Measurements from ENCODE around the gene ENC1.

ENC1 gene

DNA sequence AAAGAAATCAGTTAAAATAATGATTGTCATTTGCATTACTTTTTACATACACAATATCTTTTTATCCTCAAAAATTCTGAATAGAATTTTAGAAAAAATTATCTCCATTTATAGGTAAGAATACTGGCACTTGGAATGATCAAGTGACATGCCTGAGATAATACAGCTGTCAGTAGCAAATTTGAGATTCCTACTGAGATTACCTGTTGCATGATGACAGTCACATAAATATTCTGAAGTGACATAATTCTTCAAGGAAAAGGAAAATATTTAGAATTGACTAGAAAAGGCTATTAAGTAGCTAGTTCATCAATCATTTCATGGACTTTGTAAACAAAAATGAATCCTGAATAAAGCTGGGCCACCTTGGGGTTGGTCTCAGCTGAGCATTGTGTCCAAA lies 15.2 kb upstream of the ENC1 start:
- DNase-seq (ENCODE audit: low read depth in 2 of 2), result no peak

DNA sequence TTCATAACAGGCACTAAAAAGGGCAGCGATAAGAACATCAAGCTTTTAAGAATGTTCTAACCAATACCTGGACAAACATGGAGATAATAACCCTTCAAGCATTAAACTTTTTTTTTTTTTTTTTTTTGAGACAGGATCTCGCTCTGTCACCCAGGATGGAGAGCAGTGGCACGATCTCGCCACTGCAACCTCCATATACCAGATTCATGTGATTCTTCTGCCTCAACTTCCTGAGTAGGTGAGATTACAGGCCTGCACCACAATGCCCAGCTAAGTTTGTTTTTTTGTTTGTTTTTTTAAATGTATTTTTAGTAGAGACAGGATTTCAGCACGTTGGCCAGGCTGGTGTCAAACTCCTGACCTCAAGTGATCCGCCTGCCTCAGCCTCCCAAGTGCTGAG lies 14.7 kb upstream of the ENC1 start:
- DNase-seq (ENCODE audit: low read depth in 2 of 2), result no peak

DNA sequence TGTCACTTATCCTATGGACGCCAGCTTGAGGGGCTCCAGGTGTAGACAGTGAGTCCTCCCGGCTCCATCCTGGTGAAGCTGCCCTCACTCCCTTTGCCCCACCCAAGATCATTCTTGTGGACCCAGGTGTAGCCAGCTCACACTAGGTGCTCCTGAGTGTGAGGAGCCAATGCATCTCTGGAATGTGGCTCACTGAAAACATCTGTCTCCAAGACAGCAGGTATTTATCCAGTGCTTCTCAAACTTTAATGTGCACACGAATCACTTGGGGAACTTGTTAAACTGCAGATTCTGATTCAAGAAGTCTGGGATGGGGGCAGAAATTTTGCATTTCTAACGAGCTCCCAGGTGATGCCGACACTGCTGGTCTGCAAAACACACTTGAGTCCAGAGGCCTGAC lies 13.5 kb upstream of the ENC1 start:
- DNase-seq (ENCODE audit: low read depth in 2 of 2), result no peak

DNA sequence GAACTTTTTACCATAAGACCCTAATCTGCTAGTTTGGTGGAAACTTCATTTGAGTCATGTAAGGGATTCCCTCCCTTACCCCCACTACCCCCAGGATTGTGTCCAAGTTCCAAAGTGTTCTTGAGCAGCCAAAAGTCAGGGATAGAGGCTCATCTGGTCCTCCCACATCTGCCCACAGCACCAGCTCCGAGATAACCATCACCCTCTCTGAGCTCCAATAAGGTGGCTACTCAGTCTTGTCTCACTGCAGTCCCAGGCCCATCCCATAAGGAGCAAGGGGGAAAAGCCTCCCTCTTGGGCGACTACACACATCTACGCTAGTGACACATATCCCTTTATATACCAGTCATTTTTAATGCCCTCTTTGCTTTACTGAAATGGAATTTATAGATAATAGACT lies 12.0 kb upstream of the ENC1 start:
- DNase-seq (ENCODE audit: low read depth in 2 of 2), result no peak

DNA sequence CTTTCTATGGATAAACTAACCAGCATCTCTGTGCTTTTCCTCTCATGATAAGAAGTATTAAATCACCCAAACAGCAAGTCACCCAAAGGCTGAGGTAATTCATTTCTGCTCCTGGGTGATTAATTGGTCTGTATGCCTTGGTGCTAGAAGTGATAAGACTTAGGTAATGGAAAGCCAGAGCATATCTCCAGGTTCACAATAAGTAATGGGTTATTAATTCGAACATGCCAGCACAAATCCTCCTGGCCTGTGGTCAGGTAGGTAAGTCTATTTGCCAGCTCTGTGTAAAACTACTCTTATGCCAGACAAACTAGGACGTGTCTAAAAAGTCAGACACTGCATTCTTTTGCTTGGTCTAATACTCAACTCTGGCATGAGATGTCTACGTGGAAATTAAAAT lies 11.2 kb upstream of the ENC1 start:
- DNase-seq (ENCODE audit: low read depth in 2 of 2), result no peak

DNA sequence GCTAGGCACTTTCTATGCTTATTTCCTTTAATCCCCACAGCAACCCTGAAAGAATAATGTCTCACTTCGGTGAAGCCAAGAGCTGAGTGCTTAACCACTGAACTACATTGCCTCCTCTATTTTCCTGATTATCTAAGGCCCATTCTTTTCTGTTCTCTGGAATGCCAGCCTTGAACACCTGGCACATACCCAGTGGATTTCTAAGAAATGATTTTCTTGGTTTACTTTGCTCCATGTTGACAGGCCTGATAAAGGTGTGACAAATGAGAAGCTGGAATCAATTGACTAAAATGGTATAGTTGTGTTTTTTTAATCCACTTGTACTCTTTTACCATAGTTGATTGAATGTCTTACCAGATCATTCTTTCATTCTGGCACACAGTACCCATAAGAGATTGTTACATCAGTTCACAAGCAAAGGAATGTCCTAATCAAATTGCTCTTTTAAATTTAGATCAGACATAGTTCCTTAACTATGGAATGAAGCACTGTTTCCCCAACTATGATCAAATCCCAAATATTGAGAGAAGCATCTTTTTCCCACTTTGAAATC lies 9.0 kb upstream of the ENC1 start:
- DNase-seq (ENCODE audit: low read depth in 2 of 2), result no peak

DNA sequence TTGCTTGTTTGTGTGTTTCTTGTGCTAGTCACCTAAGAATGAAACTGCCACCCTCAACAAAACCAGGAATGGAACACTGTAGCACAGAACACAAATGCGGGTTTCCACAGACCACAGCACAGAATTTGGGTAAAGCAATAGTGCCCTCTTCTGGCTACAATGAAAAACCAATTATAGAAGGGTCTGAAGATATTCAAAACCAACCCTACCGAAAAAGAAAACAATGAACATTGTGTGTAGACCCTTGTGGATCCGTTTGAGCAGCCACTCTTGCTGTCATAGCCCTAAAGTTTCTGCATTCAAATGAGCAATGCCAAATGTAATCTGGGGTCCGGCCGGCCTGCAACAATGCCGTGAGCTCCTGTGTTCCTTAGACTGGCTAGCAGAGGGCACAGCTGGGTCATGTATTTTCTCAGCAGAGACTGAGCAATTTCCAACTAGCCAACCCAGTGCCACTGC lies 8.3 kb upstream of the ENC1 start:
- no peak for DNase-seq (ENCODE audit: low read depth in 2 of 2)

DNA sequence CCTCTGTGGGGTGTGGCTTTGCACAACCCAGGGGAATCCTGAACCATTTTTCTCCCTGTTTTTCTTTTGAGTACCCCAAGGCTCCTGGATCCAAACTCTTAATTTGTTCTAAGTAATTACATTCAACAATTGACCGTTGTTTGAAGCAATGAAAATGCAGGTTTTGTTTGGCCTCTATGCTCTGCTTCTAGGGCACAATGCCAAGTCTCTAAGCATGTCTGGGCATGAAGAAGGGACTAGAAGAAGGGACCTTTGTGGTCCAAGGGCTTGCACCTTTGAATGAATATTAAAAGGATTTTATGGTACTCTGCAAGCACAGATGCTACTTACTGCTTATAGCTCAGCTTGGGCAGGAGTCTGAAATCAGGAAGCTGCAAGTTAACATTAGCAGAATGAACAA lies 6.6 kb upstream of the ENC1 start:
- no peak for DNase-seq (ENCODE audit: low read depth in 2 of 2)

DNA sequence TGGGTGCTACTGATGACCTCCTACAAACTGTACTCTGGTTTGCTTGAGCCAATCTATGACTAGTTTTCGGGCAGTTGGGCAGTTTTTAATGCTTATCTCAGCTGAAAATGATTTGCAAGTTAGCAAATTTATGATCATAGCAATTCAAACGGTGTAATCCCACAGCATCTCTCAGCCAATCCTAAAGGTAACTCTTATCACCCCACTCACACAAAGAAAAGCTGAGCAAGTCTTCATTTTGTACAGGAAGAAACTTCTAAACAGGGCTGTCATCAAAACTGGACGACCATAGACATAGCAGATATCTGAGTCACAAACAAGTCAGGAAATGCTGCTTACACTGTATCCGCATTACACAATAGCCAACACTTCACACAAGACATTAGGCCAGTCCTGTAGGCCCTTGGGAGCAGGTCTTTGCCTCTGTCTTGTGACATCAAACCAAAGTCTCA lies 2.6 kb upstream of the ENC1 start:
- DNase-seq (ENCODE audit: low read depth in 2 of 2), result no peak

DNA sequence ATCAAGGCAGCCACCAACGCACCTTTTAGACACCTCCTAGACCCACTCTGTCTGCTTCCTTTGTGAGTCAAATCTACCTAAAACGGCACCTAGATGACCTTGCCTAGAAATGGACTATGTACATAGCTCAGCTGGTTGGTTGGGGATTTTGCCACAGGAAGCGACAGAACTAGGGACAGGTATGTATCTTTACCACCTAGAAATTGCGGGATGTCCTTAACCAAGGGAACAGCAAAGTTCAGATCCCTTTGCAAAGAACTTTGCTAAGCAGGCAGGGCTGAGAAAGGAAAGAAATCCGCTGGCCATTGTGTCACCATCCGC lies 2.0 kb upstream of the ENC1 start:
- no peak for DNase-seq (ENCODE audit: low read depth in 2 of 2)

DNA sequence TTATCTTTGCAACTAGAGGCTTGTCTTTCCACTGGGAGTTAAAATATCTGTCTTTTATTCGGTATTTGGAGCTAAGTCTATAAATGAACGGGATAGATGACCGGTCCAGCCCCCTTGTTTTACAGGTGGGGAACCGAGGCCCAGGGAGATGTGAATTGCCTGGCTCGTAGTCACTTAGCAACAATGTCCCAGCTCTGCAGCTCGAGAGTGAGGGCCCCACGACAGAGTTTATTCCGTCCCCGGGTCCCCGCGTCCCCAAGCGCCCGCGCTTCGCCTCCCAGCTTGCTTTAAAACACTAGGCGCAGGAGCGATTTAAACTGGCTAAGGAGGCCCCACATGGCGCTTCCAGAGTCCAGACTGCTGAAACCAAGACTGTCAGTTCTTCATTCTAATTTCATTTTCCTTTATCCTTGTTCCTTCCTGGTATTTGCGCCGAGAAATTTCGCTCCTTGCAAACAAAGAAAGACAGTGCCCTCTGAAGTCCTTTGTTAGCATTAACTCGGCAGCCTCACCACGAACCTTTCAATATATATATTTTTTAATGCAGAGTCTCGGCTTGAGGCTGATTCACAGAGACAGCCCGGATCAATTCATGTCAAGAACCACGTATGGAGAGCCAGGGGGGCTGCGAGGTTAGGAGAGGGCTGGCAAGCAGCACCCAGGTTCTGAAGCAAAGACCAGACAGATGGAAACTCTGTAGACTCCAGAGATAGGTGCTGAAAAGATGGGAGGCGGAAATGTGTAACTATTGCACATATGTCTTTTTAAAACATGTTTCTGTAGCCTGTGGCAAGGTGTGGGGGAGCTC lies 1.4 kb upstream of the ENC1 start:
- no peak for DNase-seq (ENCODE audit: low read depth in 2 of 2)

DNA sequence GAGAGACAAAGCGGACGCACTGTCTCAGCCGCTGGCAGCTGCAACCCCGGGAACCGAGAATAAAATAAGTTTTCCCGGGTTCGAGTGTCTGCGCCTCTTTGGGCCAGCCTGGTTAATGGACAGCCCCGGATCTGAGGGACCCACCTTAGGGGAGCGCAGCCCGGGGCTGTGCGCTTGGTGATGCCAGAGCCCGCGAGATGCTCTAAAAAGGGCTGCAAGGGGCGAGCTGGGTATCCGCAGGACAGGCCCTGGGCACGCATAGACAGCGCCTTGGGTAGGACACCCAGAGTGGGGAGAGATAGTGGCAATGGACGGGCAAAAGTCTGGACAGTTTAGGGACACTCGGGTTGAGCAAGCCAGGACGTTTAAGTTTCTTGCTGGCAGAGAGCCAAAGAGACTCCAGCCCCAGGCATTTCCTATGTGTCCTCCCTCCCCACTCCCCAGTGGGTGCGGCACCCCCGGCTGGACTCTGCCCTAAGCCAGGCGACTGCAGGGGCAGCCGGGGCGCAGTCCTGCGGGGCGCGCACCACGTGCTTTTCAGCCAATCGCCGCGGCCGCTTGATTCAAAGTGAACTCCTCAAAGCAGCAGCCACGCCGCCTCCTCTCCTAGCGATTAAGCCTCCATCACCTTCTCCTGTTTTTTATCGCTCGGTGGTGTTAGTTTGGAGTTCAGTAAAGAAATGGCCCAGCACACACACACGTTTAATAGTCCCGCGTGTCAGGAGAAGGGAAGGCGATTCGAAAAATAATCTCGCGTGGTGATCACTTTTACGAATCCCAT lies 616 bp upstream of the ENC1 start:
- DNase-seq (ENCODE audit: low read depth in 2 of 2), result no peak

DNA sequence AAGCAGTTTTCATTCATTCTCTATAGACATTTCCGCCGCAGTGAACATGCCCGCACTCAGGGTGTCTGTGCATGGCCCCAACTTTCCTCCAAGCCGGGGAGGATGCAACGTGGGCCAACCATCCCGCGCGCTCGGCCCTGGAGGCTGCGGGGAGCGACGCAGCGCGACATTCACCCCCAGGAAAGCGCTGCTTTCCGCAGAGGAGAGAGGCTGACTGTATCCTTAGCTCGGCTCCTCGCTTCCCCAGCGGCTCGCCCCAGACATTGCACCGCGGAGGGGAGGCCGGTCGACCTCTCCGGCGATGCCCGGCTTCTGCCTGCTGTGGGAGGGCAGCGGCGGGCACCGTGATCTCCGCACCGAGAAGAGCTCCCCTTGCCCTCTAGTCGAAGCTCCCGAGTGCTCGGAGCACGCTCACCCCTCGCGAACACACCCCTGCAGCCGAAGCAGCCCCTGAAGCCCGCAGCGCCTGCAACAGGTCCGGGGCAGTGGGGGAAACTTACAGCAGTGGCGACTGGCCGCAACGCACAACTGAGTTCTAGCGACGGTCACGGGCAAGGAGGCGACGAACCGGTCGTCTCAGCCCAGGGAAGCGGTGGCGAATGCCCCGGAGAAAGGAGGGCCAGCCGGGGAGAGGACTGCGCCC lies 600 bp downstream of the ENC1 start:
- DNase-seq (ENCODE audit: low read depth in 2 of 2), result no peak

DNA sequence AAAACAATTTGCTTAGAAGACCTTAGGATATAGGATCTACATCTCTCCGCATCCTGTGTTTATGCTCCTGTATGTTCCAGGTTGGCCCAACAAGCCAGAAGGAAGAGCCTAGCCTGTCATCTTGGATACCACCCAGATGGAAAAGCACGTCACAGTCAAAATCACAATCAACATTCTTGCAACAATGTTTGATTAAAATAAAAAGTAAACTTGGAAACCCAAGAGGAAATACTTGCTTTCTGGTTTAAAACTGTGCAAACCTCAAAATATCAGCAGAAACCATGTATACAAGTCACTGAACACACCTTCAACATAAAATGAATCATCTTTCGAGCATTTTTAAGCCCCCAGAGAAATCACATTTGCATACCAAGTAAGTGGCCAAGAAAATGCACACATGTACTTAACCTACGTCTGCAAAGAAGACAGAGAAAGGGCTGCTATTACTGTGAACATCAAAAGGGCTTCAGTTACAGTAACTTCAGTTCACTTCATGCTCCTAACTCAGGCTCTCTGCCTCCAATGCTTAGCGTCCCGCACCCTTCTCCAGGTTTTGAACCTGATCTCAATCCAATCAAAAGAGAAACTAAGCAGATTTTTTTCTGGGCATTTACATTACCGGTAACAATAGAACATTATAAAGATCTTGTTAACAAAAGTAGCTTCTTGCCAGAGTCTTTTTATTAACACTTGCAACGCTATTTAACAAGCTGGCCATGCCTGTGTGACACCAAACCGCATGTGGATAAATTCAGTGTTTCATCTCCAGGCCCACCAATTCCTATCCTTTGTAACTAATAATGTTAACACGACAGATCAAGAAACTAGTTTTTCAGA lies 1.3 kb downstream of the ENC1 start:
- no peak for DNase-seq (ENCODE audit: low read depth in 2 of 2)

DNA sequence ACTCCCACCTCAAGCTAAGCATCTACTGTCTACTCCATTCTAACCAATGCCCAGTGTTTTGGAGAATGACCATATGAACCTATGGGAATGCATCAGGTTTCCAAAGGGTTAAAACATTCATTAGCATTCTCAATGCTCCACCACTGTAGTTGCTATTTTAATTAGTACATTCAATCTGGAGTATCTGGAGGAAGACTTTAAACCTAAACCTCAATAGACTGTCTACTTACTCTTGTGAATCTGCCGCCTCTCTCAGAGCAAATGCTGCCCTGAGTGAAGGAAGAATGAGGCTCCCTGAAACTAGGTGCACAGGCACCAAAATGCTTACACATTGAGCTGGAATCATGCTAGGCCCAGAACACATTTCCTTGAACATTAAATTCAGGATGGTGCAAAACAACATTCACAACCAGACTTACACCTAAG lies 2.0 kb downstream of the ENC1 start:
- DNase-seq (ENCODE audit: low read depth in 2 of 2), result no peak

DNA sequence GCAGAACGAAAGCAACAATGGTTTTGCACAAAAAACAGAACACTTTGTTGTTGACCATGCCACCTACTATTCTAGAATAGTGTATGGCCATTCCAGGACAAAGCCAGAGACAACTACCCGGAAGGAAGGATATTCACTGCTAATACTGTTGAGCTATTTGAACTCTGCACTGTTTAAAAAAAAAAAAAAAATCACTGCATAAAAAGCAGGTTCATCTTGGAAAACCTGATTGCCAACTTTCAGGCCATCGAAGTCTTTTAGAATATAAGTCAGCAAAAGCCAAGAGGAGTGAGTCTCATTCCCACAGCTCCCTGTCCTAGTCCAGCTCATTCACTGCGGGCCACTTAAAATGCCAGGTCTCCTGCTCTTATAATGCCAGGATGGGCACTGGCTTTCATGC lies 4.0 kb downstream of the ENC1 start:
- no peak for DNase-seq (ENCODE audit: low read depth in 2 of 2)

DNA sequence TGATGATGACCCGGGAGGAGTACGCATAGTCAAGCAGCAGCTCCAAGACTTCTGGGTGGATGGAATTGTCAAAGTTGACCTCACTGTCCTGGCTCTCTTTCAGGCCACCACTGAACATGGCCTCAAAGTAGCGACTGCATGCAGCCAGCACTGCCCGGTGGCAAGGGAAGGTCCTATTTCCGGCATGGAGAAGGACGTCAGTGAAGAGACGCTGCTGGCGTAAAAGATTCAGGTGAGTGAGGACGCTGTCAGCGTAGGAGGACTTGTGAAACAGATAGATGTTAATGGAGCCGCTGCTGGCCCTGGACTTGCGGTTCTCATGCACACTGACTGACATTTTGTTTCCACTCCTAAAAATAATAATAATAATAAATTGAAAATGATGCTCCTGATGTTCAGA lies 4.4 kb downstream of the ENC1 start:
- DNase-seq (ENCODE audit: low read depth in 2 of 2), result no peak

DNA sequence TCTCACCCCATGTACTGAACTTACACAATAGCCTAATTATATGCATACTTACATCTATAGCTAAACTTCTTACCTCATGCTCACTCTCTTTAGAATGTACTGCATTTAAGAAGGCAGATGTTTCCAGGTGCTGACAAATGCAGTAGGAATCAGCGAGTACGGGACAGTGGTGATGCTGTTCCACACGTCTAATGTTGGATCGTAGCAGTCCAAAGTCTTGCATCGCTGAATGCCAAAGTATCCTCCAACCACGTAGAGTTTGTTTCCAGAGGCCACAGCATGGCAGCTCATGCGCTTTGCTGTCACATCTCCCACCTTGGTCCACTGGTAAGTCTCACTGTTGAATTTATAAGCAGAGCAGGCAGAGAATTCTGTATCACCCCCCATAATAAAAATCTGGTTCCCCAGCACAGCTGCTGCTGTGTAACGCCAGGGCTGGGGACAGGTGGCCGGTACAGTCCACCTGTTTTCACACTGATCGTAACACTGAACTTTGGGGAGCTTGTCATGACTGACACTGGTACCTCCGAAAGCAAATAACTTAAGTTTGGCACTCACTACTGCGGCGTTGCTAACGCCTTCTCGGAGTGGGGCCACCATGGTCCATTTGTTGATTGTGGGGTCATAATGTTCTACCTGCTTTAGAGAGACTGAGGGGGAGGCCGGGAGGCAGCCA lies 5.8 kb downstream of the ENC1 start:
- DNase-seq (ENCODE audit: low read depth in 2 of 2), result no peak

DNA sequence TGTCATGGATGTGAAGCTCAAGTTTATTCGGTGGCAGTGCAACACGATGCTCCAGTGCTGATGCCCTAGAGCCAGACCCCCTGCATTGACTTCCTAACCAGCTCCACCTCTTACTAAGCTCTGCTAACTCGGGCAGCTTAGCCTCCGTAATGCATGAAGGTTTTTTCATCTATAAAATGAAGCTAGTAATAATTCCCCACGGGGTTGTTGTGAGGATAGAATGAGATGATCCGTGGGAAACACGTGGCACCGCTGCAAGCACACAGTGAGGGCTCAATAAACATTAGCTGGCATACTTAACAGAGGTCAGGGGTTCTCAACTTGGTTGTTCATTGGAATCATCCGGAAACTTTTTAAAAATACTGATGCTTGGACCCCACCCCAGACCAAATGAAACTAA lies 6.8 kb downstream of the ENC1 start:
- DNase-seq (ENCODE audit: low read depth in 2 of 2), result no peak

DNA sequence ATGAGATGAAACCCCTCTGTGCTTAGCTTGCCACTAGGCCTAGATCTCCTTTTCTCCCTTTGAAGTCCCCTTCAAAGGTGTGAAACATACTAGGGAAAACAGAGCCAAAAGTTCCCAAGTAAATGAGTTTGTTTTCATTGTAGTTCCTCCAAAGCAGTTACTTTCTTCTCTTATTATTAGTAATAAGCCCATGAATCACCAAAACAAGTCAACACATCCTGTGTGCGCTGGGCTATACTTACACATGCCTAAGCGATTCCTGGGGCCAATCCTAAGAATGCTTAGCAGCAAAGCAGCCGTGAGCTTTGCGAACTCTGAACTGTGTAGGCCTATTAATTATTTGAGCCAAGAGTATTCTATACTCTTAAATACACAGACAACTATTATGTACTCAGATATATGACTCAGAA lies 7.6 kb downstream of the ENC1 start:
- DNase-seq (ENCODE audit: low read depth in 2 of 2), result no peak

All from stimulated activated CD4-positive, alpha-beta T cell treated with anti-CD3 and anti-CD28 coated beads, Interleukin-1b, Interleukin-23, amount 100 ng/mL, for 1 hour (primary cell).